GM12891 (cell line): ENCODE results near the gene PTPRU.

Experiments used
- POLR2A ChIP-seq: IDR thresholded peaks from 2 replicates; pipeline ENCODE4 v1.6.1; 2011; ENCODE audit warnings: low read depth, low read length, control low read depth
- POLR2AphosphoS5 ChIP-seq: IDR thresholded peaks from 2 replicates; pipeline ENCODE4 v1.6.1; 2011; ENCODE audit warnings: low read depth, low read length, control low read depth
- POU2F2 ChIP-seq: IDR thresholded peaks from 2 replicates; pipeline ENCODE4 v1.6.1; 2011; ENCODE audit warnings: low read depth, mild to moderate bottlenecking, control low read depth, low read length, moderate library complexity
- SPI1 ChIP-seq: IDR thresholded peaks from 2 replicates; pipeline ENCODE4 v1.6.1; 2011; ENCODE audit warnings: low read depth, low read length, control low read depth
- TAF1 ChIP-seq: IDR thresholded peaks from 2 replicates; pipeline ENCODE4 v1.6.1; 2011; ENCODE audit warnings: low read depth, low read length, control low read depth

GRCh38 chr1:29237852-29238619 lies 1.7 kb downstream of the PTPRU start:
- TF ChIP-seq POLR2AphosphoS5: no peak
- TF ChIP-seq POLR2A: no peak
- no peak for TF ChIP-seq SPI1
- TF ChIP-seq TAF1: no peak
- TF ChIP-seq POU2F2: no peak
